ENCODE measurements around the gene LCORL. TPM values are rescaled to one million over a fixed set of nuclear protein-coding genes. Genes with fewer than 3 reads are reported as not detected.

The LCORL gene
- total RNA-seq, 1 experiment from 2014 or later: 18.0 TPM

DNA sequence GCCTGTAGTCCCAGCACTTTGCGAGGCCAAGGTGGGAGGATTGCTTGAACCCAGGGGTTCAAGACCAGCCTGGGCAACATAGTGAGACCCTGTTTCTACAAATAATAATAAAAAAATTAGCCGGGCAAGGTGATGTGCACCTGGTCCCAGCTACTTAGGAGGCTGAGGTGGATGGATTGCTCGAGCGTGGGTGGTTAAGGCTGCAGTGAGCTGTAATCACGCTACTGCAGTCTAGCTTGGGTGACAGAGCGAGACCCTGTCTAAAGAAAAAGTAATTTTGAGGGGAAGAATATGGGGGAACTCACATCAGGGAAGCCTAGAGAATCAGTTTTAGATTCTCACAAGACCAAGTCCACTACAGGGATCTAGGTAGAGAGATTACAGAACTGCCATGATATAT, 28.9 kb upstream of the LCORL start:
- POLR2A ChIA-PET: no interaction called here
- H3K4me3 ChIP-seq (replicated peaks in 1 of 2; ENCODE audit: low read depth in 1 of 2, low read length in 2 of 2): no peak overlapping the region
- H4K20me1 ChIP-seq (ENCODE audit: insufficient read depth): no peaks in the 10 kb centered on the region
- BruUV-seq (replicated peaks): no TSS peak
- no peak overlapping the region for H2AFZ ChIP-seq (ENCODE audit: low read depth, low read length, poor library complexity, severe bottlenecking)
- H3K9me3 ChIP-seq (ENCODE audit: control insufficient read depth in 1 of 2, insufficient read depth in 1 of 2, low read depth in 1 of 2, low read length in 2 of 2): no peaks in the 10 kb centered on the region
- intact Hi-C loops (cut with micrococcal nuclease): no loop called here
- no peaks in the 10 kb centered on the region for H3K79me2 ChIP-seq (ENCODE audit: insufficient read depth, low read length)
- no peaks in the 10 kb centered on the region; the same call in 1 of the 2 replicates for H3K9me2 ChIP-seq (ENCODE audit: insufficient read depth)
- CTCF ChIA-PET: no interaction called here
- TF ChIP-seq POLR2A (IDR thresholded peaks at IDR 0.05; ENCODE audit: borderline replicate concordance, extremely low read depth, insufficient read depth, insufficient read length): no peak
- TF ChIP-seq, protein P1, sequence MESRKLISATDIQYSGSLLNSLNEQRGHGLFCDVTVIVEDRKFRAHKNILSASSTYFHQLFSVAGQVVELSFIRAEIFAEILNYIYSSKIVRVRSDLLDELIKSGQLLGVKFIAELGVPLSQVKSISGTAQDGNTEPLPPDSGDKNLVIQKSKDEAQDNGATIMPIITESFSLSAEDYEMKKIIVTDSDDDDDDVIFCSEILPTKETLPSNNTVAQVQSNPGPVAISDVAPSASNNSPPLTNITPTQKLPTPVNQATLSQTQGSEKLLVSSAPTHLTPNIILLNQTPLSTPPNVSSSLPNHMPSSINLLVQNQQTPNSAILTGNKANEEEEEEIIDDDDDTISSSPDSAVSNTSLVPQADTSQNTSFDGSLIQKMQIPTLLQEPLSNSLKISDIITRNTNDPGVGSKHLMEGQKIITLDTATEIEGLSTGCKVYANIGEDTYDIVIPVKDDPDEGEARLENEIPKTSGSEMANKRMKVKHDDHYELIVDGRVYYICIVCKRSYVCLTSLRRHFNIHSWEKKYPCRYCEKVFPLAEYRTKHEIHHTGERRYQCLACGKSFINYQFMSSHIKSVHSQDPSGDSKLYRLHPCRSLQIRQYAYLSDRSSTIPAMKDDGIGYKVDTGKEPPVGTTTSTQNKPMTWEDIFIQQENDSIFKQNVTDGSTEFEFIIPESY (IDR thresholded peaks at IDR 0.05; ENCODE audit: extremely low read depth, insufficient replicate concordance, low read length): no peak
- TF ChIP-seq, protein P2, sequence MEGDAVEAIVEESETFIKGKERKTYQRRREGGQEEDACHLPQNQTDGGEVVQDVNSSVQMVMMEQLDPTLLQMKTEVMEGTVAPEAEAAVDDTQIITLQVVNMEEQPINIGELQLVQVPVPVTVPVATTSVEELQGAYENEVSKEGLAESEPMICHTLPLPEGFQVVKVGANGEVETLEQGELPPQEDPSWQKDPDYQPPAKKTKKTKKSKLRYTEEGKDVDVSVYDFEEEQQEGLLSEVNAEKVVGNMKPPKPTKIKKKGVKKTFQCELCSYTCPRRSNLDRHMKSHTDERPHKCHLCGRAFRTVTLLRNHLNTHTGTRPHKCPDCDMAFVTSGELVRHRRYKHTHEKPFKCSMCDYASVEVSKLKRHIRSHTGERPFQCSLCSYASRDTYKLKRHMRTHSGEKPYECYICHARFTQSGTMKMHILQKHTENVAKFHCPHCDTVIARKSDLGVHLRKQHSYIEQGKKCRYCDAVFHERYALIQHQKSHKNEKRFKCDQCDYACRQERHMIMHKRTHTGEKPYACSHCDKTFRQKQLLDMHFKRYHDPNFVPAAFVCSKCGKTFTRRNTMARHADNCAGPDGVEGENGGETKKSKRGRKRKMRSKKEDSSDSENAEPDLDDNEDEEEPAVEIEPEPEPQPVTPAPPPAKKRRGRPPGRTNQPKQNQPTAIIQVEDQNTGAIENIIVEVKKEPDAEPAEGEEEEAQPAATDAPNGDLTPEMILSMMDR (IDR thresholded peaks at IDR 0.05 in 2 of 3, conservative IDR thresholded peaks at IDR 0.05 in 1 of 3; ENCODE audit: borderline replicate concordance in 1 of 3, insufficient read depth in 1 of 3, low read depth in 2 of 3, low read length in 2 of 3): no peak
- TF ChIP-seq CEBPB (IDR thresholded peaks at IDR 0.05; ENCODE audit: low read depth): no peak
- no peak for TF ChIP-seq POLR2AphosphoS5 (IDR thresholded peaks at IDR 0.05; ENCODE audit: low read depth, low read length)
- TF ChIP-seq, protein P3, sequence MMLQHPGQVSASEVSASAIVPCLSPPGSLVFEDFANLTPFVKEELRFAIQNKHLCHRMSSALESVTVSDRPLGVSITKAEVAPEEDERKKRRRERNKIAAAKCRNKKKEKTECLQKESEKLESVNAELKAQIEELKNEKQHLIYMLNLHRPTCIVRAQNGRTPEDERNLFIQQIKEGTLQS (IDR thresholded peaks at IDR 0.05): no peak
- TF ChIP-seq RAD21 (IDR thresholded peaks at IDR 0.05; ENCODE audit: low read depth): no peak
- no peak for TF ChIP-seq ZNF274 (IDR thresholded peaks at IDR 0.05; ENCODE audit: low read depth, low read length)
- no peak for TF ChIP-seq SRF (IDR thresholded peaks at IDR 0.05; ENCODE audit: low read depth)
- TF ChIP-seq ELF1 (IDR thresholded peaks at IDR 0.05; ENCODE audit: borderline replicate concordance, low read depth): no peak
- TF ChIP-seq, protein P4, sequence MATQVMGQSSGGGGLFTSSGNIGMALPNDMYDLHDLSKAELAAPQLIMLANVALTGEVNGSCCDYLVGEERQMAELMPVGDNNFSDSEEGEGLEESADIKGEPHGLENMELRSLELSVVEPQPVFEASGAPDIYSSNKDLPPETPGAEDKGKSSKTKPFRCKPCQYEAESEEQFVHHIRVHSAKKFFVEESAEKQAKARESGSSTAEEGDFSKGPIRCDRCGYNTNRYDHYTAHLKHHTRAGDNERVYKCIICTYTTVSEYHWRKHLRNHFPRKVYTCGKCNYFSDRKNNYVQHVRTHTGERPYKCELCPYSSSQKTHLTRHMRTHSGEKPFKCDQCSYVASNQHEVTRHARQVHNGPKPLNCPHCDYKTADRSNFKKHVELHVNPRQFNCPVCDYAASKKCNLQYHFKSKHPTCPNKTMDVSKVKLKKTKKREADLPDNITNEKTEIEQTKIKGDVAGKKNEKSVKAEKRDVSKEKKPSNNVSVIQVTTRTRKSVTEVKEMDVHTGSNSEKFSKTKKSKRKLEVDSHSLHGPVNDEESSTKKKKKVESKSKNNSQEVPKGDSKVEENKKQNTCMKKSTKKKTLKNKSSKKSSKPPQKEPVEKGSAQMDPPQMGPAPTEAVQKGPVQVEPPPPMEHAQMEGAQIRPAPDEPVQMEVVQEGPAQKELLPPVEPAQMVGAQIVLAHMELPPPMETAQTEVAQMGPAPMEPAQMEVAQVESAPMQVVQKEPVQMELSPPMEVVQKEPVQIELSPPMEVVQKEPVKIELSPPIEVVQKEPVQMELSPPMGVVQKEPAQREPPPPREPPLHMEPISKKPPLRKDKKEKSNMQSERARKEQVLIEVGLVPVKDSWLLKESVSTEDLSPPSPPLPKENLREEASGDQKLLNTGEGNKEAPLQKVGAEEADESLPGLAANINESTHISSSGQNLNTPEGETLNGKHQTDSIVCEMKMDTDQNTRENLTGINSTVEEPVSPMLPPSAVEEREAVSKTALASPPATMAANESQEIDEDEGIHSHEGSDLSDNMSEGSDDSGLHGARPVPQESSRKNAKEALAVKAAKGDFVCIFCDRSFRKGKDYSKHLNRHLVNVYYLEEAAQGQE (IDR thresholded peaks at IDR 0.05; ENCODE audit: low read depth): no peak
- TF ChIP-seq YY1 (IDR thresholded peaks at IDR 0.05; ENCODE audit: extremely low read depth, insufficient replicate concordance, low read depth, low read length): no peak
- TF ChIP-seq ZFX (IDR thresholded peaks at IDR 0.05): no peak
- TF ChIP-seq EZH2phosphoT487 (IDR thresholded peaks at IDR 0.05; ENCODE audit: borderline replicate concordance): no peak
- H3K27me3 ChIP-seq (ENCODE audit: insufficient read depth, low read length): no peaks in the 10 kb centered on the region
- no peak for DNase-seq (ENCODE audit: low read depth, low spot score)
- no peaks in the 10 kb centered on the region for H3K36me3 ChIP-seq (ENCODE audit: control insufficient read depth in 1 of 2, insufficient read depth in 2 of 2, low read length in 2 of 2)
- no peak overlapping the region for H3K4me2 ChIP-seq (ENCODE audit: low read length)
- no peak for ATAC-seq
- RAD21 ChIA-PET (ENCODE audit: low non-redundant PET in 1 of 2, low total read pairs in 2 of 2, uncharacterized antibody in 2 of 2, unreplicated experiment in 2 of 2): no interaction called here
- H3K9ac ChIP-seq (ENCODE audit: low read length): no peak overlapping the region
- H3K4me1 ChIP-seq (ENCODE audit: control insufficient read depth in 1 of 2, insufficient read depth in 2 of 2, low read length in 2 of 2): no peaks in the 10 kb centered on the region
- no peak overlapping the region for H3K27ac ChIP-seq (ENCODE audit: low read depth, low read length)

Measured in HCT116 (cell line).